Measurements from ENCODE around the gene PTCD1. TPM values are rescaled to one million over a fixed set of nuclear protein-coding genes. Genes with fewer than 3 reads are reported as not detected.
"Not testable (repeated sequence)": the region's sequence is repeated elsewhere in the genome, so short reads cannot be mapped to it uniquely, and the experiment has no call there.

PTCD1 gene
- total RNA-seq, 4 donors from 2014 or later, result 8.3 to 9.1 (median 8.6) TPM

DNA sequence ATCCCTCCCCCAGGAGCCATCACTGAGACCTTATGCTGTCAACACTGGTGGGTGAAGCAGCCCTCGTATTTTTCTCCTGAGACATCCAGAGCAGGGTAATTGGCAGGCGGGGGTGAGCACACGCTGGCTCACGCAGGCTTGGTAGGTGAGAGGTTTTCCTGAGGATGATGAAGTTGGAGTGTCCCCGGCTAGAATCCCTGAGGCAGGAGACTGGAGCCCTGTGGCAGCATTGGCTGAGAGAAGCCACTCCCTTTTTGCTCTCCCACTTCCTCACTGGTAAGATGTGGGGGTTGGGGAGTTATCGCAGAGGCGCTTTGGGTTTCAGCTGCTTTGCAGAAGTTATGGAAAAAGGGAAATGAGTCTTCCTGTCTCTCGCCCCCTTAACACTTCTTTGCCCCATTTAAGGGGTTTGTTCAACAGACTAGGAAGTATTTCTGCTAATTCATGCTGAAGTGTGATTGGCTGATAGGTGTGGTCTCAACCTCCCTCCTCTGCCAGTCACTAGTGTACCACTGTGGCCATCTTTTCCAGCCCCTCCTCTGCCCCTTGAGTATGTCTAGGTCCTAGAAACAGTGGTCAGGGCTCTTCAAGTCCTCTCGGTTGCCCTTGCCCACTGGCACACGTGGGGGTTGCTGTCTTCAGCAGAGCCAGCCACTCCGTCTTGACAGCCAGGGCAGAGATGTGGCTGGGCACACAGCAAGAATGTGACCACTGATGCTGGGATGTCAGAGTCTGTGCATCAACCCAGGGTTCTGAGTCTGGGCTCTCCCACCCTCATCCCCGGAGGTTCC is 58.4 kb downstream of the PTCD1 start:
- no peaks in the 10 kb centered on the region for H3K9me3 ChIP-seq
- H3K36me3 ChIP-seq, result peaks cover 0 to 23% (median 0%) of the 10 kb centered on the region in 3 donors
- DNase-seq, result peak in 2 of 3 donors; percentile 72 to 78
- H3K4me1 ChIP-seq, result peaks cover 0 to 52% (median 28%) of the 10 kb centered on the region in 4 donors
- H3K4me3 ChIP-seq, result peak overlapping the region; percentile 12 to 30 (median 22)
- no peaks in the 10 kb centered on the region for H3K27me3 ChIP-seq
- no peak for TF ChIP-seq POLR2A (IDR thresholded peaks at IDR 0.05)
- TF ChIP-seq, protein P1, sequence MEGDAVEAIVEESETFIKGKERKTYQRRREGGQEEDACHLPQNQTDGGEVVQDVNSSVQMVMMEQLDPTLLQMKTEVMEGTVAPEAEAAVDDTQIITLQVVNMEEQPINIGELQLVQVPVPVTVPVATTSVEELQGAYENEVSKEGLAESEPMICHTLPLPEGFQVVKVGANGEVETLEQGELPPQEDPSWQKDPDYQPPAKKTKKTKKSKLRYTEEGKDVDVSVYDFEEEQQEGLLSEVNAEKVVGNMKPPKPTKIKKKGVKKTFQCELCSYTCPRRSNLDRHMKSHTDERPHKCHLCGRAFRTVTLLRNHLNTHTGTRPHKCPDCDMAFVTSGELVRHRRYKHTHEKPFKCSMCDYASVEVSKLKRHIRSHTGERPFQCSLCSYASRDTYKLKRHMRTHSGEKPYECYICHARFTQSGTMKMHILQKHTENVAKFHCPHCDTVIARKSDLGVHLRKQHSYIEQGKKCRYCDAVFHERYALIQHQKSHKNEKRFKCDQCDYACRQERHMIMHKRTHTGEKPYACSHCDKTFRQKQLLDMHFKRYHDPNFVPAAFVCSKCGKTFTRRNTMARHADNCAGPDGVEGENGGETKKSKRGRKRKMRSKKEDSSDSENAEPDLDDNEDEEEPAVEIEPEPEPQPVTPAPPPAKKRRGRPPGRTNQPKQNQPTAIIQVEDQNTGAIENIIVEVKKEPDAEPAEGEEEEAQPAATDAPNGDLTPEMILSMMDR (IDR thresholded peaks at IDR 0.05), result no peak
- H3K27ac ChIP-seq, result peak overlapping the region; percentile 79 to 90 (median 82)

DNA sequence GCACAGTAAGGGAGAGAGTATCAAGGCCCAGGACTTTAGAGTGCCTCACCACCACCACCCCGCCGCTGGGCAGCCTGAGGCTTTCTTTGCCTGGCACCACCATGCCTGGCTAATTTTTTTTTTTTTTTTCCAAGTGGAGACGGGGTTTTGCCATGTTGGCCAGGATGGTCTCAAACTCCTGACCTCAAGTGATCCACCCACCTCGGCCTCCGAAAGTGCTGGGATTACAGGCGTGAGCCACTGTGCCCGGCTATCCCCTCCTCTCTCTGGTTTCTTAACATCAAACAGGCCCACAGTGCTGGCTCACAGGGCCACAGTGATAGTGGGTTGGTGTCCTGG is 58.9 kb downstream of the PTCD1 start:
- not testable (repeated sequence) for DNase-seq, H3K9me3 ChIP-seq, H3K27me3 ChIP-seq
- Histone ChIP-seq H3K4me3 (peak overlapping the region in 3 of 4 donors; percentile 20 to 30 (median 23)), H3K4me1 (peaks cover 0 to 52% (median 28%) of the 10 kb centered on the region in 4 donors), H3K27ac (peak overlapping the region; percentile 79 to 90 (median 82)), H3K36me3 (peaks cover 0 to 20% (median 0%) of the 10 kb centered on the region in 3 donors)

DNA sequence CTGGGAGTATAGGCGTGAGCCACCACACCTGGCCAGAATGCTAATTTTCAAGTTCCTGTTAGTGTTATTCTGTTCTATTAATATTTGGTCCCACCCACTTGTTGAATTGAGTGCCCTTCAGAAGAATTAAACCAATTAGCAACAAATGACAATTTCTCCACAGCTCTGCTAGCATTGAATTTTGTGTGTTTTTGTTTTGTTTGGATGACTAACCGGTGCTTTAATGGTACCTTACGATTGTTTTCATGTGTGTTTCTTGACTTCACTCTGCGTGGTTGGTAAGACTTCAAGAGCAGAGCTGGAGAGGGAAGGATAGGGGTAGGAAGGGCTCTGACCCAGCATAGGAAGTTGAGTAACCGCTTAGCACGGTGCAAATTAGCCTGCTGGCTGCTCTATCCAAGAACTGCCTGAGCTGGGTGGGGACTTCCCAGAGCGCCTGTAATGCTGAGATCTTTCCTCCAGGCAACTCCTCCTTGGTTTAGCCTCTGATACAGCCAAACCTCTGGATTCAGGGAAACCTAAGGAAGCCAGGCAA is 59.5 kb downstream of the PTCD1 start:
- DNase-seq, result peak in 2 of 3 donors; percentile 59 to 75
- H3K36me3 ChIP-seq, result peaks cover 0 to 20% (median 0%) of the 10 kb centered on the region in 3 donors
- H3K4me3 ChIP-seq, result peak overlapping the region in 2 of 4 donors; percentile 23 to 30
- no peaks in the 10 kb centered on the region for H3K27me3 ChIP-seq
- TF ChIP-seq POLR2A (IDR thresholded peaks at IDR 0.05), result no peak
- TF ChIP-seq, protein P1 (IDR thresholded peaks at IDR 0.05), result peak in 1 of 6 experiments; percentile 11
- H3K4me1 ChIP-seq, result peaks cover 0 to 52% (median 28%) of the 10 kb centered on the region in 4 donors
- peak overlapping the region; percentile 79 to 90 (median 82) for H3K27ac ChIP-seq
- H3K9me3 ChIP-seq, result no peaks in the 10 kb centered on the region

DNA sequence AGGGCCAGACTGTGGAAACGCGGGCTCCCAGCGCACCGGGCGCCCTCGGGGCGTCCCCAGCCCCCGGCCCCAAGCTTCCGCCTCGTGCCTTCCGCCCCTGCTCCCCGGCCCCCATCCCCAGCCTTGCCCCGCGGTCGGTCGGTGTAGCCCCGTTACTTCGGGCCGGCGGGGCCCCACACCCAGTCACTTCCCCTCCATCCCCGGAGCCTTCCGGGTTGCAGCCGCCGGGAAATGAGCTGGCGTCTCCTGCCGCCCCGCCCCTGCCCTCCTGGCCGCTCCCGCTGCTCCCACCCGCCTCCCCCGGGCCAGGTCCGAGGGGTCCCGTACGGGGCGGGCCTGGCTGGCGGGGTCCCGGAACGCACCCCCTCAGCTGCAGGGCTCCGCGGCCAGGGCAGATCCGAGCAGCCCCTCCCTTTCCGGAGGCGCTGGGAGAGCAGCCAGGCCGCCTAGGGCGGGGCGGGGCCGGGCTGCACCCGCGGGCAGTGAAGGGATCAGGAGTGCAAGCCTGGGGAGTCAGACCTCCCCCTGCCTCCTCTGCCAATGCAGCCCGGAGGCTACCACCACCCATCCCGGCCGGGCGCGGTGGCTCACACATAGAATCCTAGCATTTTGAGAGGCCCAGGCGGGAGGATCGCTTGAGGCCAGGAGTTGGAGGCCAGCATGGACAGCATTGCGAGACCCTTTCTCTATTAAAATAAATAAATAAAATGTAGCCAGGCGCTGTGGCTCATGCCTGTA is 63.4 kb downstream of the PTCD1 start:
- peak; percentile 80 to 93 (median 91) for DNase-seq
- no peaks in the 10 kb centered on the region for H3K27me3 ChIP-seq
- H3K4me1 ChIP-seq, result peaks cover 0 to 33% (median 14%) of the 10 kb centered on the region in 4 donors
- H3K36me3 ChIP-seq, result peaks cover 0 to 8% (median 0%) of the 10 kb centered on the region in 3 donors
- peak overlapping the region; percentile 92 to 99 (median 98) for H3K27ac ChIP-seq
- H3K9me3 ChIP-seq, result no peaks in the 10 kb centered on the region
- peak; percentile 85 to 87 for TF ChIP-seq POLR2A (IDR thresholded peaks at IDR 0.05)
- TF ChIP-seq, protein P1 (IDR thresholded peaks at IDR 0.05), result no peak
- peak overlapping the region; percentile 86 to 99 (median 90) for H3K4me3 ChIP-seq

DNA sequence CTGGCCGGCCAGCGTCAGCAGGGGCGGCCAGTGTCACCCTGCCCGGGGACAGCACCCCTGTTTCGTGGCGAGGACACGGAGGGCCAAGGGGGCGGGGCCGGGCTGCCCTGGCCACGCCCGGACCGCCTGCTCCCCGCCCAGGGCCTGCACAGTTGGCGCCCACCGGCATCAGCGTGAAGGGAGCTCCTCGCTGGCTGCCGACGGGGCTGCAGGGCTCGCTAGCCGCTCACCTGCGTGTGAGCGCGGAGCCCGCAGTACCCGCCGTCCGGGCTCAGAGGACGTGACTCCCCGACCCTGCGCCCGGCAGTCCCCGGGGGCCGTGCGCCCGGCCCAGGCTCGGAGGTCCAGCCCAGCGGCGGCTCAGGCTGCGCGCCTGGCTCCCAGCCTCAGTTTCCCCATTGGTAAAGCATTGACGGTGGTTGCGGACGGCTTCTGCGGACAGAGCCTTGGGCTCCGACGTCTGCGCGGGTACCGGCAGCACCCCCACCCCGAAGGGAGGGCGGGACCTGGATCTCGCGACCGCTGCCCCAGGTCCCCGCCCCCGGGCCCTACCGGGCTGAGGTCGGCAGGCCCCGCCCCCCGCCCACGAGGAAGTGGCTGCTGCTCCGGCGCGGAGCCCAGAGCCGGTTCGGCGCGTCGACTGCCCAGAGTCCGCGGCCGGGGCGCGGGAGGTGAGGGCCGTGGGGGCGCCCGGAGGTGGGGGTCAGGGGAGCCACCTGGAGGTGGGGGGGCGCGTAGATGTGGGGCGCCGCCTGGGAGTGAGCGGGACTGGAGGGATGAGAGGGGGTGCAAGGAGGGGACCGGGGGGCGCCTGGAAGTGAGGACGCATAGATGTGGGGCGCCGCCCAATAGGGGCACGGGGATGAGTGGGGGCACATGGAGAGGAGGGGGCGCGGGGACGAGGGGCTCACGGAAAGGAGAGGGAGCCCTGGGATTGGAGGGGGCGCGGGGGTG is 64.2 kb downstream of the PTCD1 start, which contains the start of gene ARPC1B:
Gene ARPC1B (plus strand): TSS at position 620 of the 954 bp plus-strand sequence. CDS start 10,985 bp downstream, outside the sequence.
- Histone ChIP-seq H3K27ac (peak within 1 kb of the TSS; percentile 92 to 99 (median 98)), H3K4me1 (peaks cover 0 to 25% (median 7%) of the 10 kb centered on the region in 4 donors)
- peak; percentile 63 to 89 for TF ChIP-seq POLR2A (IDR thresholded peaks at IDR 0.05)
- TF ChIP-seq, protein P1 (IDR thresholded peaks at IDR 0.05), result no peak

More for the DNA sequence above, 64.2 kb downstream of the PTCD1 start, which contains the start of gene ARPC1B:
- H3K27me3 ChIP-seq, result no peaks in the 10 kb centered on the region
- H3K9me3 ChIP-seq, result no peaks in the 10 kb centered on the region
- H3K36me3 ChIP-seq, result peaks cover 0 to 8% (median 0%) of the 10 kb centered on the region in 3 donors
- DNase-seq, result peak; percentile 91 to 95 (median 91)
- peak within 1 kb of the TSS; percentile 86 to 99 (median 90) for H3K4me3 ChIP-seq

All from Peyer's patch (tissue), 4 donors.